Measurements from ENCODE around the gene RIMBP2. TPM values are rescaled to one million over a fixed set of nuclear protein-coding genes. Genes with fewer than 3 reads are reported as not detected.

RIMBP2 gene
- total and polyA plus RNA-seq, 9 of the 15 experiments (the other 6 are each of a cell fraction or from before 2014, with no cell fraction given) = not detected

DNA sequence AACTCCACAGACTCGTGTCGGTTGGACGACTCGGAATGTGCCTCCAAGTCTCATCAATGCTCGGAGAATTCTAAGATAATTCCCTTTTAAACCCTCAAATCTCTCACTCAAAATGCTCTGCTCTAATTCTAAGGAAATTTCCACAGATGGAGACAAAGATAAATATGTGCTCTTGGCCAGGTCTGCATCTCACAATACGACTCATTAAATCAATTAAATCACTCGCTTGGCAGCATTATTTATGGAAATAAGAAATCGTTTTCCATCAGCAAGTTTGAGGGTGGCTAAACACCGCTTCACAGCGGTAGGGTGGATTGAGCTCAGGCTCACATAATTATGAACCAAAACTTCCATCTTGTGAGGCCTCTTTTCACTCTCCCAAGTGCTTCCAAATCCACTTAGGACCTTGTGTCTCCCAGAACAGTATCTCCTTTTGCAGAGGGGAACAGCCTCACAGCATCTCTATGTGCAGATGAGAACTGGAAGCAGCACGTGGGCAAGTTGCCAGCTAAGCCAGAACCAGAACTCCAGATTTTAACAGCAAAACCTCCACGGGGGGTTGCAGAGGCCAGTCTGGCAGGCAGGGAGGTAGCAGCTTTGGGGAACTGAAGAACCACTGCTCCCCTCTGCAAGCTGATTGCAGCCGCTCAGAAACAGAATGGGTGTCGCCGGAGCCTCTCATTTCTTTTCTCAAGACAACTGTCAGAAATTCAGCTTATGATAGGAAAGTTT is 43.8 kb downstream of the RIMBP2 start:
- TF ChIP-seq ZFP30 (CRISPR knock-in tag; IDR thresholded peaks at IDR 0.05; ENCODE audit: borderline replicate concordance) = no peak
- no peak for TF ChIP-seq THAP7 (CRISPR knock-in tag; IDR thresholded peaks at IDR 0.05)
- TF ChIP-seq PTBP1 (IDR thresholded peaks at IDR 0.05; ENCODE audit: low read depth, low read length) = no peak
- no peak for TF ChIP-seq TAF1 (IDR thresholded peaks at IDR 0.05; ENCODE audit: control insufficient read depth, extremely low read depth, insufficient read depth, low read length, severe bottlenecking)
- no peak for TF ChIP-seq ZNF655 (CRISPR knock-in tag; IDR thresholded peaks at IDR 0.05)
- no peak for TF ChIP-seq HNRNPH1 (optimal IDR thresholded peaks at IDR 0.05; ENCODE audit: low read depth, low read length)
- TF ChIP-seq E2F5 (CRISPR knock-in tag; IDR thresholded peaks at IDR 0.05) = no peak
- TF ChIP-seq HNRNPK (IDR thresholded peaks at IDR 0.05; ENCODE audit: low read depth, low read length, poor library complexity, severe bottlenecking) = no peak
- no peak for TF ChIP-seq ZNF740 (CRISPR knock-in tag; IDR thresholded peaks at IDR 0.05)
- no peak for TF ChIP-seq ZNF740 (tag; IDR thresholded peaks at IDR 0.05)
- TF ChIP-seq DPF2 (IDR thresholded peaks at IDR 0.05) = no peak
- TF ChIP-seq POLR2G (IDR thresholded peaks at IDR 0.05; ENCODE audit: low read depth, low read length) = no peak
- in situ Hi-C loops (cut with MboI) = no loop called here

More for the DNA sequence above, 43.8 kb downstream of the RIMBP2 start:
- H3K27me3 ChIP-seq (ENCODE audit: control insufficient read depth in 2 of 2, insufficient read depth in 2 of 2, low read length in 2 of 2) = peaks cover 37 to 82% of the 10 kb centered on the region in 2 experiments
- no peak overlapping the region for H3K27ac ChIP-seq (ENCODE audit: extremely low read depth, low read depth, low read length)
- no TSS peak for BruUV-seq (replicated peaks)
- no peak overlapping the region for H2AFZ ChIP-seq (ENCODE audit: low read depth, low read length)
- no peaks in the 10 kb centered on the region for H3K36me3 ChIP-seq (ENCODE audit: control insufficient read depth, insufficient read depth, low read length)
- H3K9me1 ChIP-seq (ENCODE audit: control insufficient read depth, insufficient read depth, low read length) = peaks cover 4% of the 10 kb centered on the region
- FAIRE-seq (no peak), ATAC-seq (no peak), DNase-seq (ENCODE audit: extremely low read depth in 1 of 4, low spot score in 3 of 4) (no peak)
- no peaks in the 10 kb centered on the region for H3K79me2 ChIP-seq (ENCODE audit: control insufficient read depth, insufficient read depth, low read length)
- no peak overlapping the region for H3K4me2 ChIP-seq (ENCODE audit: insufficient read depth, low read length)
- under 1% methylated on average over 15 of the region's 15 CpGs for WGBS (ENCODE audit: insufficient coverage, low coverage, missing lambda C conversion rate)
- H3K9ac ChIP-seq (ENCODE audit: insufficient read depth in 1 of 2, low read depth in 2 of 2, low read length in 2 of 2) = no peak overlapping the region
- 0 out of 2 replicates have a peak, but pooled peaks cover 4% of the 10 kb centered on the region for H4K20me1 ChIP-seq (replicated peaks; ENCODE audit: control insufficient read depth, insufficient read depth, low read length)
- intact Hi-C loops (cut with micrococcal nuclease) = no loop called here
- no peak overlapping the region for H3K4me3 ChIP-seq
- ChIA-PET CTCF (ENCODE audit: low intra/inter-chr PET ratio) (no interaction called here), POLR2A (no interaction called here)
- H3K9me3 ChIP-seq (replicated peaks; ENCODE audit: control insufficient read depth, insufficient read depth, low read depth, low read length) = no peaks in the 10 kb centered on the region
- no peaks in the 10 kb centered on the region; a peak in 1 of 5 replicates for H3K4me1 ChIP-seq (replicated peaks in 1 of 2; ENCODE audit: control insufficient read depth in 2 of 2, insufficient read depth in 2 of 2, low read length in 2 of 2)

Measured in K562 (cell line).